Aorta (tissue), 5 donors: Measurements from ENCODE around the gene NUBPL. TPM values are rescaled to one million over a fixed set of nuclear protein-coding genes. Genes with fewer than 3 reads are reported as not detected.
"Not testable (repeated sequence)": the region's sequence is repeated elsewhere in the genome, so short reads cannot be mapped to it uniquely, and the experiment has no call there.

Experiments
- ATAC-seq: fragments of 200-7000 bp; cut with Tn5 transposase; one replicate; pipeline ENCODE4 v1.9.1; 2022; ENCODE audit warnings: moderate library complexity; ENCODE audit not compliant: low FRiP score
- DNase-seq, 2 donors: peaks; one replicate each; pipeline ENCODE4 v3.0.0-alpha.2; 2020
- H3K27ac ChIP-seq, 2 donors: one replicate each; pipeline ENCODE4 v1.5.1; 2013; ENCODE audit warnings: low read length in 2 of 2, mild to moderate bottlenecking in 2 of 2, moderate library complexity in 2 of 2, control low read depth in 1 of 2, inconsistent platforms in 1 of 2, low read depth in 1 of 2
- H3K27me3 ChIP-seq, 2 donors: one replicate each; pipeline ENCODE4 v1.6.1; 2013; ENCODE audit warnings: control low read depth in 1 of 2, low read length in 1 of 2, mild to moderate bottlenecking in 1 of 2, moderate library complexity in 1 of 2; ENCODE audit not compliant: insufficient read depth in 2 of 2, control insufficient read depth in 1 of 2
- H3K36me3 ChIP-seq, 2 donors: one replicate each; pipeline ENCODE4 v1.6.1; 2013; ENCODE audit warnings: control low read depth in 1 of 2, low read length in 1 of 2, mild to moderate bottlenecking in 1 of 2; ENCODE audit not compliant: insufficient read depth in 2 of 2, control insufficient read depth in 1 of 2
- H3K4me1 ChIP-seq, 2 donors: one replicate each; pipeline ENCODE4 v1.6.1; 2013; ENCODE audit warnings: low read length in 2 of 2, control low read depth in 1 of 2, mild to moderate bottlenecking in 1 of 2, moderate library complexity in 1 of 2; ENCODE audit not compliant: insufficient read depth in 2 of 2, control insufficient read depth in 1 of 2
- H3K4me3 ChIP-seq, 2 donors: one replicate each; pipeline ENCODE4 v1.5.1; 2013; ENCODE audit warnings: low read length in 2 of 2, control low read depth in 1 of 2, mild to moderate bottlenecking in 1 of 2
- H3K9me3 ChIP-seq: one replicate; pipeline ENCODE4 v1.6.1; 2013; ENCODE audit warnings: mild to moderate bottlenecking, low read length; ENCODE audit not compliant: control insufficient read depth
- WGBS, 2 donors: extraction: QIAGEN DNeasy Blood & Tissue Kit; methylation state at CpG; one replicate each; pipeline ENCODE4 v1.1.7; 2013; 5-methylcytosine and 5-hydroxymethylcytosine counted together
- intact Hi-C, 2 donors: fragments of 100-400 bp; cut with DNase I; formaldehyde crosslinking; loops; one replicate each; pipeline versions ENCODE4 v1.14.2 to v1.15.0; 2022
- polyA plus RNA-seq, 2 donors: library from polyadenylated mRNA; stranded (reverse); fragments of 200-250 nt; gene quantifications; one replicate each; pipeline ENCODE4 v1.2.3, GENCODE V29; 2013
- total RNA-seq, 2 donors: library from RNA; stranded (reverse); fragmentation: NEBNext Ultra II Directional; extraction: Animal tissue kit (Norgen Biotek cat#: 25700); gene quantifications; one replicate each; pipeline ENCODE4 v1.2.1, GENCODE V29; 2021
- donor health status: healthy with polysubstance abuse.
- donor health status: Bipolar disorder and iron deficiency.
- donor health status: DM: no; HTN: no; CAD: no.
- donor health status: DM: no; HTN: no; CAD: no.
- donor health status: DM: yes; HTN: yes; CAD: no.

Gene NUBPL
- total and polyA plus RNA-seq, 4 donors: 6.6 to 15.9 (median 9.5) TPM

GRCh38 chr14:31774567-31774966 lies 213.4 kb downstream of the NUBPL start:
- Histone ChIP-seq H3K4me3 (no peak overlapping the region), H3K36me3 (peaks cover 0 to 2% of the 10 kb centered on the region in 2 donors), H3K4me1 (no peaks in the 10 kb centered on the region), H3K9me3 (no peaks in the 10 kb centered on the region), H3K27ac (no peak overlapping the region), H3K27me3 (no peaks in the 10 kb centered on the region)
- ATAC-seq: no peak
- WGBS, 2 donors: 95 to 97% methylated on average over 2 of the region's 2 CpGs
- intact Hi-C loops: no loop called here
- no peak for DNase-seq

- DNase-seq (no peak), ATAC-seq (no peak)
- Histone ChIP-seq H3K9me3 (no peaks in the 10 kb centered on the region), H3K4me1 (no peaks in the 10 kb centered on the region), H3K36me3 (peaks cover 0 to 2% of the 10 kb centered on the region in 2 donors), H3K4me3 (no peak overlapping the region), H3K27me3 (no peaks in the 10 kb centered on the region), H3K27ac (no peak overlapping the region)
- 61 to 76% methylated on average over 4 of the region's 4 CpGs for WGBS, 2 donors
- intact Hi-C loops: no loop called here
Observed at GRCh38 chr14:31777312-31777711, 216.1 kb downstream of the NUBPL start.

DNA sequence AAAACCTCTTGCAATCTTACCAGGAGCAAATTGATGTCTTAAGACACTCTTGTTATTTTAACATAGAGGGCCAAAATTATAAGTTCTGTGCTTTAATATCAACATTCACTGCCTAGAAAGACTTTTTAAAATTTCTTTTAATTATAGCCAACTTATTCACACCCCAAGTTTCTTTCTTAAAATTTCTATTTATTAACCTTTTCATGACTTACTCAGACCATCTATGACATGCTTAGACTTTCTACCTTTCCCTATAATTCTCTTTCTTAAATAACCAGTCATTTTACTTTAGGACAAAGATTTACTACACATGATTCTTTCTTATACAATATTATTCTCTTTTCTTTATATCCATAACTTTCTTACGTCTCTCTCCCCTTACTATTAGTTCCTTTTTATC lies 220.4 kb downstream of the NUBPL start:
- intact Hi-C loops: no loop called here
- 94 to 95% methylated on average over 1 of the region's 1 CpG for WGBS, 2 donors

DNA sequence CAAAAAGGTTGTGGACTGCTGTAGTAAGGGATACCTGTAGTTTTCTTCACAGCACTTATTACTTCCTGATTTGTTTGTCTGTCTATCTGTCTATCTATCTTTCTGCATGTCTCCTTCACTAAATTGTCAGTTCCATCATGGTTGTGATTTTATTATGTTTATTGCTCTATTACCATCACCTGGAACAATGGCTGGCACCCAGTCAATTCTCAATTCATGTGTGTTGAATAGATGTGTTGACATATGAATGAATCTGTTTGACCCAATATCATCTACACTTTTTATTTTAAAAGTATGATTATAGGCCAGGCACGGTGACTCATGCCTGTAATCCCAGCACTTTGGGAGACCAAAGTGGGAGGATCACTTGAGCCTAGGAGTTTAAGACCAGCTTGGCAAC lies 224.4 kb downstream of the NUBPL start:
- no peaks in the 10 kb centered on the region for H3K9me3 ChIP-seq
- H3K36me3 ChIP-seq: no peaks in the 10 kb centered on the region
- no peaks in the 10 kb centered on the region for H3K4me1 ChIP-seq
- intact Hi-C loops: no loop called here
- WGBS, 2 donors: 81 to 96% methylated on average over 1 of the region's 1 CpG
- no peaks in the 10 kb centered on the region for H3K27me3 ChIP-seq
- no peak overlapping the region for H3K27ac ChIP-seq
- no peak overlapping the region for H3K4me3 ChIP-seq
- DNase-seq (no peak), ATAC-seq (no peak)

More for the DNA sequence above, 220.4 kb downstream of the NUBPL start:
- Histone ChIP-seq H3K4me1 (no peaks in the 10 kb centered on the region), H3K36me3 (no peaks in the 10 kb centered on the region), H3K4me3 (no peak overlapping the region), H3K27me3 (no peaks in the 10 kb centered on the region), H3K9me3 (no peaks in the 10 kb centered on the region), H3K27ac (no peak overlapping the region)
- DNase-seq (no peak), ATAC-seq (no peak)

DNA sequence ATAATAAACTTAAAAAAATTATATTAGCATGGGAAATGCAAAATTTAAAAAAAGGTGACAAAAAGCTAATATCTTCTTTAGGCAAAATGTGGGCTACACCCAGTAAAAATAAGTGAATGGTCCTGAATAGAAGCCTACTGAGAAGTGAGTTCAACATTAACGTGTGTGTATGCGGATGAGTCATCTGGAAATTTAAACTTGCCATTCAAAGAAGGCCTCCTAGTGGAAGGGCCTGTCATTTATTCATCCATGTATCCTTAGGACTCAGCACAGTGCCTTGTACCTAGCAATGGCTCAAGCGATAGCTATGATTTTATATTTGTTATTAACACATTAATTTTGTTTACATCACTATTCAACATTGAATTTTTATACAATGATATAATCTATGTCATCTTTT lies 226.2 kb downstream of the NUBPL start:
- no peaks in the 10 kb centered on the region for H3K36me3 ChIP-seq
- H3K27me3 ChIP-seq: no peaks in the 10 kb centered on the region
- 91 to 92% methylated on average over 3 of the region's 3 CpGs for WGBS, 2 donors
- H3K4me1 ChIP-seq: no peaks in the 10 kb centered on the region
- ATAC-seq: no peak
- no peak for DNase-seq
- intact Hi-C loops: no loop called here
- H3K4me3 ChIP-seq: no peak overlapping the region
- no peak overlapping the region for H3K27ac ChIP-seq
- no peaks in the 10 kb centered on the region for H3K9me3 ChIP-seq

DNA sequence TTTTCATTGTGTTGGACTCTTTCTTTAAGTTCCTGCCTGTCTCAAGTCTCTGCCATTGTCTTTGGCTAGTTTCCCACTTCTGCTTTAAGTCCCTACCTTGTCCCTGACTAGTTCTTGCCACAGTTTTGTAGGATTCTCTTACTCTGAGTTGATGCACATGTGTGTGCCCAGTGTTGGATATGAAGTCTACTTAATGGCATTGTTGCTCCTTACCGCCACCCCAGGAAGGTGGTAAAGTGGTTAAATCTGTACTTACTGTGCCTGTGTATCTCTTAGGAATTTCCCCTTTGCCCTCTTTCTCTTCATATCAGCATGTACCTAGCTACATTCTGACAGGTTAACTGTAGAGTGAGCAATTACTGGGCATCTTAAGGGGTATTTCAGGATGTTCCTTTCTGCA lies 227.1 kb downstream of the NUBPL start:
- intact Hi-C loops: no loop called here
- H3K9me3 ChIP-seq: no peaks in the 10 kb centered on the region
- no peak overlapping the region for H3K27ac ChIP-seq
- H3K27me3 ChIP-seq: no peaks in the 10 kb centered on the region
- WGBS, 2 donors: 94 to 95% methylated on average over 1 of the region's 1 CpG
- no peaks in the 10 kb centered on the region for H3K36me3 ChIP-seq
- ATAC-seq (no peak), DNase-seq (no peak)
- H3K4me3 ChIP-seq: no peak overlapping the region
- H3K4me1 ChIP-seq: no peaks in the 10 kb centered on the region

DNA sequence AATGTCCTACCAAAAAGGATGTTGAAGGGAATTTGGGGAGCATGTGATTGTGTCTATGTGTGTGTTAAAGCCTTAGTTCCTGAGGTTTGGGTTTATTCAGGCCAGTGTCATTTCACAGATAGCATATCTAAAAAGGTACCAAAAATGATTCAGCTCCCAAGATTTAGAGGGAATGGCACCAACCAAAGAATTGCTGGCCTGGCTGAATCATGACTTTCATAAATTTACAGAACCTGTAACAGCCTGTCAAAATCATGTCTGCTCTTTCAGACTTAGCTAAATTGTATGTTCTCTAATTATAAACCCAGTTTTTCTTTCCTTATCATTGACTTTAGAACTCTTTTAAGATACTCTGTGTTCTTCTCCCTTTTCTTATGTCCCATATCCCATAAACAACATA lies 231.5 kb downstream of the NUBPL start:
- H3K4me3 ChIP-seq: no peak overlapping the region
- H3K9me3 ChIP-seq: no peaks in the 10 kb centered on the region
- intact Hi-C loops: no loop called here
- no peaks in the 10 kb centered on the region for H3K36me3 ChIP-seq
- no peak overlapping the region for H3K27ac ChIP-seq
- H3K4me1 ChIP-seq: no peaks in the 10 kb centered on the region
- DNase-seq: no peak
- H3K27me3 ChIP-seq: no peaks in the 10 kb centered on the region
- ATAC-seq: no peak

DNA sequence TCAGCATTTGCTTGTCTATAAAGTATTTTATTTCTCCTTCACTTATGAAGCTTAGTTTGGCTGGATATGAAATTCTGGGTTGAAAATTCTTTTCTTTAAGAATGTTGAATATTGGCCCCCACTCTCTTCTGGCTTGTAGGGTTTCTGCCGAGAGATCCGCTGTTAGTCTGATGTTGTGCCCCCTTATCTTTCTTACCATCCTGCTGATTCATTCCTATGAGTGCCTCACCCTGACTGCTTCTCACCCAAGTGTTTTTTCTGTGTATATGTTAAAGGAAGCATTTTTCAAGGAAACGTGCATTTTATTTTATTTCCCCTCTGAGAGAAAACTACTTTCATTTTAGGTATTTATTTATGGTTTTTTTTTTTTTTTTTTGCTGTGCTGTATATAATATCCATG lies 236.7 kb downstream of the NUBPL start:
- DNase-seq, H3K27me3 ChIP-seq, H3K4me1 ChIP-seq, H3K9me3 ChIP-seq, H3K36me3 ChIP-seq, H3K4me3 ChIP-seq, H3K27ac ChIP-seq, intact Hi-C loops, ATAC-seq: not testable (repeated sequence)
- 95% methylated on average over 3 of the region's 3 CpGs for WGBS, 2 donors

GRCh38 chr14:31802838-31803237 lies 241.6 kb downstream of the NUBPL start:
- Histone ChIP-seq H3K9me3 (no peaks in the 10 kb centered on the region), H3K27ac (no peak overlapping the region), H3K4me1 (no peaks in the 10 kb centered on the region), H3K4me3 (no peak overlapping the region), H3K36me3 (peaks cover 0 to 2% of the 10 kb centered on the region in 2 donors), H3K27me3 (no peaks in the 10 kb centered on the region)
- intact Hi-C loops: no loop called here
- DNase-seq: no peak
- ATAC-seq: no peak
